Ectodermal cell (in vitro differentiated cells): ENCODE measurements around the gene NKX1-2. TPM values are rescaled to one million over a fixed set of nuclear protein-coding genes. Genes with fewer than 3 reads are reported as not detected.

Experiments
- H3K27ac ChIP-seq: 2 replicates; pipeline ENCODE4 v1.7.0; 2013; ENCODE audit warnings: mild to moderate bottlenecking, low read depth, low read length; ENCODE audit not compliant: insufficient read depth, poor library complexity, severe bottlenecking
- H3K27me3 ChIP-seq: 2 replicates; pipeline ENCODE4 v1.7.0; 2013; ENCODE audit warnings: mild to moderate bottlenecking, low read length; ENCODE audit not compliant: insufficient read depth, control insufficient read depth, poor library complexity, severe bottlenecking
- H3K36me3 ChIP-seq: one replicate; pipeline ENCODE4 v1.7.0; 2013; ENCODE audit warnings: low read length; ENCODE audit not compliant: control insufficient read depth, insufficient read depth
- H3K4me1 ChIP-seq: one replicate; pipeline ENCODE4 v1.7.0; 2013; ENCODE audit warnings: low read length; ENCODE audit not compliant: control insufficient read depth, insufficient read depth
- H3K4me3 ChIP-seq: 2 replicates; pipeline ENCODE4 v1.7.0; 2013; ENCODE audit warnings: low read depth, low read length, control low read depth; ENCODE audit not compliant: insufficient read depth
- H3K9me3 ChIP-seq: 2 replicates; pipeline ENCODE4 v1.7.0; 2013; ENCODE audit warnings: mild to moderate bottlenecking, low read length, moderate library complexity; ENCODE audit not compliant: control insufficient read depth
- WGBS, 2 experiments: methylation state at CpG; one replicate each; pipeline ENCODE4 v1.1.7; 2013; ENCODE audit warnings: missing lambda C conversion rate in 2 of 2; 5-methylcytosine and 5-hydroxymethylcytosine counted together
- polyA plus RNA-seq, 4 experiments: library from polyadenylated mRNA; stranded (reverse); fragments of 50-300 nt; gene quantifications; one replicate each; pipeline ENCODE4 v1.2.3, GENCODE V29; 2013

NKX1-2 gene
- polyA plus RNA-seq (2013, experiment 1 of 4), result not detected
- polyA plus RNA-seq (2013, experiment 2 of 4), result 0.16 TPM
- 0.32 TPM for polyA plus RNA-seq (2013, experiment 3 of 4)
- 0.16 TPM for polyA plus RNA-seq (2013, experiment 4 of 4)

DNA sequence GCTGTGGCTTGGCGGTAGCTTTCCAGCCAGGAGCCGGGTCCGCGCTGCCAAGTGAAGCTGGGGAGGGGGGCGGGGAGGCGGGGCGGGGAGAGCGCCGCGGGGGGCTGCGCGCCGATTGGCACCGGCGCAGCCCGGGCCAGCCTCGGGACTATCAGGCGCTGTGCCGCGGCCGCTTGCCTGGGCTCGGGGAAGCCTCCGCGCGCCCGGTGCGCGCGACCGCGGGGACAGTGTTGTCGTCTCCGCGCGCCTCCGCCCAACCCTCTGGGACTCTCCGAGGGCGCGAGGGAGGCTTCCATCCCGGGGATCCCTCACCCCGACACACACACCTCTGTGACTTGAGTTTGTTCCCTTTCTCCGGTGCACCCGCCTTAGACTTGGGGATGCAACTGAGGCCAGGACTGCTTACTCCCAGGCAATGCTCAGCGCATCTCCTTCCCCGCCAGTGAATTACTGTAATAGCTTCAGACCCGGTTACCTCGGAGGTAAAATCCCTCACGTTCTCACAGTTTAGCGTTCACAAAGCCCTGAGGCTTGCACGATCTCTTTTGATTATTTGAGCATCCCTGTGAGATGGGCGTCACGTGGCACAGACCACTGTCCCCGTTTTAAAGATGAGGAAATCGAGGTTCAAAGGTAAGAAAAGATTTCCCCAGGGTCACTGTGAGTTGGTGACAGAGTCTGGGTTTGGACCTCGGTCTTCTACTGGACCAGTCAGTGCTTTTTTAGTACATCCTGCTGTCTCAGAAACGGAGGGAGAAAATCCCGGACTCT, at the start of gene NKX1-2:
NKX1-2 (minus strand) TSS at position 24 of the 771 bp plus-strand sequence. CDS start 92 bp downstream, outside the sequence.
- Histone ChIP-seq H3K4me3 (peak within 1 kb of the TSS; percentile 28), H3K27me3 (peaks cover 100% of the 10 kb centered on the region), H3K36me3 (no peaks in the 10 kb centered on the region), H3K27ac (no peak within 1 kb of the TSS), H3K4me1 (peaks cover 26% of the 10 kb centered on the region), H3K9me3 (no peaks in the 10 kb centered on the region)
- WGBS, 2 experiments, result 2% methylated on average over 57 of the region's 57 CpGs

DNA sequence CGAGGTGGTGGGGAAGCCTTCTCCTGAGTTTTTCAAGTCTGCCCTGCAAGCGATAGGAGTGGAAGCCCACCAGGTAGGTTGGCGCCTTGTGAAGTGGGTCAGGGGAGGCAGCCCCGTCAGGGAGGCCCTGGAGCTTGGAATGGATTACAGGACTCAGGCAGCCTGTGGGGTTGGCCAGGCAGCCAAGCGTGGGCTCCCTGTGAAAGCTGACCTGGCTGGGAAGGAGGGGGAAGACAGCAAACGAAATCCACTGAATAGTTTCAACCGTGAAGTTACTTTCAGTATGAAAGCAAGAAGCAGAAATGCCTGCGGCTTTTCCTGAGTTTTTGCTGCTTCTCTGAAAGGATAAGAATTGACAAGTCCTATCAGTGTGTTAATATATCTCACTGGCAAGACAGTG, 48.2 kb upstream of the NKX1-2 start:
- H3K36me3 ChIP-seq, result peaks cover 4% of the 10 kb centered on the region
- H3K4me1 ChIP-seq, result peaks cover 16% of the 10 kb centered on the region
- H3K27ac ChIP-seq, result no peak overlapping the region
- WGBS, 2 experiments, result 78 to 82% methylated on average over 8 of the region's 8 CpGs
- H3K9me3 ChIP-seq, result peaks cover 4% of the 10 kb centered on the region
- H3K4me3 ChIP-seq, result no peak overlapping the region
- H3K27me3 ChIP-seq, result no peaks in the 10 kb centered on the region

DNA sequence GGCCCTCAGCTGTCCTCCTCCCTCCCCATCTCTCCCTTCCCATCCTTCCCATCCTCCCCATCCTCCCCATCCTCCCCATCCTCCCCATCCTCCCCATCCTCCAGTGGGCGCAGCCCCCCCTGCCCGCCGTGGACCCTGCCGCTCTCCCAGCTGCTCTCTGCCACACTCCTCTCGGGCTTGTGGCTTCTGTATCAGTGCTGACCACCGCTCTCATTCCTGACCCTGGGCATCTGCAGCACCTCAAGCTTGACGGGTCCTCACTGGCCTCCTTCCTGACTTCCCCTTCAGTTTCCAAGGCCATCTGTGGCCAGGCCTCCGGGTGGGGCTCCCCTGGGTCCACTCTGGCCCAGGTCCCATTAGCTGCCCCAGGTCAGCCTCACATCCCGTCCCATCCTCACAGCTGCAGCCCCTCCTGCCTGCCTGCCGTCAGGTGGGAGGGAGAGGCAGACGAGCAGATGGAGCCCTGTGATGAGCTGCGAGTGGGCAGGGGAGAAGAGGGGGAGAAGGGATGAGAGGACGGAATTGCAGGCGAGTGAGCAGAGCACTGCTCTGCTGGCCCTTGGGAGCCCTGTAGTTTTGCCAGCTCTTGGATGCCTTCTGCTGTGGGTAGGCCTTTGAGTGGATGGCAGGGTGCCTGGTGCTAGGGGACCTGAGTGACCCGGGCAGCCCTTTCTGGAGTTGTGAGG, 47.5 kb upstream of the NKX1-2 start:
- Histone ChIP-seq H3K36me3 (peaks cover 4% of the 10 kb centered on the region), H3K27ac (no peak overlapping the region), H3K27me3 (no peaks in the 10 kb centered on the region), H3K4me1 (peaks cover 16% of the 10 kb centered on the region), H3K9me3 (peaks cover 4% of the 10 kb centered on the region), H3K4me3 (no peak overlapping the region)
- 73 to 77% methylated on average over 15 of the region's 15 CpGs for WGBS, 2 experiments

DNA sequence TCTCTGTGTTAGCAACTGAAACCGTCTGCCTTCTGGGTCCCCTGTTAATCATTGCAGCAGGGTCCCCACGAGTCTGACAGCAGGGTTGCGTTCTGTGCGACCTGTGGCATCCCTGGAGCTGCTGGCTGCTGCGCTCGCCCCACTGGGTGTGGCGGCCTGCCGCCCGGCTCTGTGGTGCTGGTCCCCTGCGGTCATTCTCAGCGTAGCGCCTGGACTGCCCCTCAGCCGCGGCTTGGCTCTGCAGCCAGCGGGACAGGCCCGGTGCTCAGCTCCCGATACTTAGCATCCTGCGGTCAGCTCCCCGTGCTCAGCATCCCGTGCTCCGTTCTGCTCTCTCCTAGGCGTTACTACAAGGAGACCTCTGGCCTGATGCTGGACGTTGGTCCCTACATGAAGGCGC, 46.8 kb upstream of the NKX1-2 start:
- WGBS, 2 experiments, result 79 to 82% methylated on average over 24 of the region's 24 CpGs

DNA sequence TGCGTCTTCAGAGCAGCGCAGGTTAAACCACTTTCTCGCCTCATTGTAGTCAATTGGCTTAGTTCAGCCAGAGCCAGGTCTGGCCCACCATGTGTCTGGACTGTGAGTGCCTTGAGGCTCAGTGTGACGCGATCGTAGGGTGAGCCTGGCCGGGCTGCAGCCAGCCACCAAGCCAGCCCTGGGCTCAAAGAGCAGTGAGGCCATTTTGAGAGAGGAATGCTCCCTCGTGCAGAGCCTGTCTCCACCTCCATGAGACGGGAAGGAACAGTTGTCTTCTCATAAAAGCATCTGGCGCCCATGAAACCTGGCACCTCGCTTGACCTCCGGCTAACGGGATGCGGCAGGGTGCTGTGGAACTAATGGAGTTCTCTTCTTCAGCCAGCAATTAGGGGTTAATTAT, 46.3 kb upstream of the NKX1-2 start:
- 91 to 92% methylated on average over 14 of the region's 14 CpGs for WGBS, 2 experiments
- no peaks in the 10 kb centered on the region for H3K27me3 ChIP-seq
- peaks cover 4% of the 10 kb centered on the region for H3K36me3 ChIP-seq
- H3K9me3 ChIP-seq, result peaks cover 4% of the 10 kb centered on the region
- H3K27ac ChIP-seq, result no peak overlapping the region
- H3K4me3 ChIP-seq, result no peak overlapping the region
- H3K4me1 ChIP-seq, result peaks cover 16% of the 10 kb centered on the region

More for the DNA sequence above, 46.8 kb upstream of the NKX1-2 start:
- peaks cover 16% of the 10 kb centered on the region for H3K4me1 ChIP-seq
- H3K27me3 ChIP-seq, result no peaks in the 10 kb centered on the region
- H3K4me3 ChIP-seq, result no peak overlapping the region
- peaks cover 4% of the 10 kb centered on the region for H3K36me3 ChIP-seq
- H3K27ac ChIP-seq, result no peak overlapping the region
- peaks cover 4% of the 10 kb centered on the region for H3K9me3 ChIP-seq

DNA sequence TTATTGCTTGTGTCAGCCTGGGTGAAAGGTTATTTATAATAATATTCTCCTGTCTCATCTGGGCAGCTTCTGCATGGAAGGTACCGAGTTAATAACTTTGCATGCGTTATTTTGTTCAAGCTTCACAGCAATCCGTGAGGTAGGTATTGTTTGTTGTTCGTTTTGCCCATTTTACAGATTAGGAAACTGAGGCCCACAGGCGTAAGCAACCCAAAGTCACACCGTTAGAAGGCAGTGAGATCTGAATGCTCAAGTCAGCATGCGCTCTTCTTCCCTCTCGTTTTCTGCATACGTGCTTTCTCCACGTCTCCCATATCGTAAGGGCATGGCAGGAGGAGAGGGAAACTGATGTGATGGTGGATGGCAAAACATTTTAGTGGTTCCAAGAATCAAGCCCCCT, 45.9 kb upstream of the NKX1-2 start:
- 94% methylated on average over 11 of the region's 11 CpGs for WGBS, 2 experiments
- H3K36me3 ChIP-seq, result peaks cover 2% of the 10 kb centered on the region
- H3K9me3 ChIP-seq, result peaks cover 2% of the 10 kb centered on the region
- H3K27me3 ChIP-seq, result no peaks in the 10 kb centered on the region
- peaks cover 16% of the 10 kb centered on the region for H3K4me1 ChIP-seq
- H3K4me3 ChIP-seq, result no peak overlapping the region
- H3K27ac ChIP-seq, result no peak overlapping the region

DNA sequence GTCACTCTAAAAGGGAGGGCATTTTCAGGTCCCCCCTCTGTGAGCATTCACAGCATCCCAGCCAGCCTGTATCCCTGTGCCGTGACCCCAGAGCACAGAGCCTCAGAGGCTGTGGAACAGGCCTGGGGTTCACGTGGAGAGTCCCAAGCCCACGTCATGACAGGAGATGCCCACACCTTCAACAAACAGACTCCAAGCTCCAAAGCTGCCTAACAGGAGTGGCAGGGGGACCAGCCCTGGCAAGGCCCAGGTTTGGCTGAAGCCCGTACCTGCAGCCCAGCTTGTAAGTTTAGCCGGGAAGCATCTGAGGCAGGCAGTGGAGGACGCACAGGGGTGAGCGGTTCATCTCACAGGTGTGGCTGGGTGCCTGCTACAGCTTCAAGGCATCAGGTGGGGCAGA, 45.3 kb upstream of the NKX1-2 start:
- no peaks in the 10 kb centered on the region for H3K36me3 ChIP-seq
- no peak overlapping the region for H3K4me3 ChIP-seq
- H3K27ac ChIP-seq, result no peak overlapping the region
- H3K4me1 ChIP-seq, result peaks cover 16% of the 10 kb centered on the region
- no peaks in the 10 kb centered on the region for H3K27me3 ChIP-seq
- no peaks in the 10 kb centered on the region for H3K9me3 ChIP-seq
- 93 to 95% methylated on average over 7 of the region's 7 CpGs for WGBS, 2 experiments

DNA sequence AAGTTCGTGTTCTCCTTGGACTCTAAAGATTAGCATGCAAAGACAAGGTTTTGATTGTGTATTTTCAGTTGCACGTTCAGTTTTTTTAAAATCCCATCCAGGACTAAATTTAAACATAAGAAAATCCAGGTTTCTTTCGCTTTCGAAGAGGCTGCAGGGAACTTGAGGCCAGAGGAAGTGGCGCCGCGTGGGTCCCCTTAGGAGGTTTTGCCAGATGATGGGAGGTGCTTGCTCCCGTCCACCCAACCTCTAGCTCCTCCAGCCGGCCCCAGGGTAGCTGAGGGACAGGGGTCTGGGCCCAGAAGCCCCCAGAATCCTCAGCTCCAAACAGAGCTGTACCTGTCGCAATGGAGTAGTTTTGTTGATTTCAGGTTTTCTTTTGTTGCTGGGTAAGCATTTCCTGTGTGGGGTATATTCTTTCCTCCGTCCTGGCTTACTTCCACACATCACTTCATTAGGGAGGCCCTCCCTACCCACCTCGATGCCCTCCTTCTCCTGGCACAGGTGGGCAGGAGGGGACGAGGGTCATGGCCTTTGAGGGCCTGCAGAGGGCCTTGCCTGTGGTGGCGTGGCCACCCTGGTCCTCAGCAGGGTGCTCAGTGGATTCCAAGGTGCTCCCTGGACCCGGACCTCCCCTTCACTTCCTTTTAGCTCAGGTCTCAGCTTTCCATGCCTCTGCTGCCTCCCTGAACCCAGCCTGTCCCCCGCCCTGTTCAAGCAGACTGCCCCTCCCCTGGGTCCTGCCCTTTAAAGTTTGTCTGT, 44.4 kb upstream of the NKX1-2 start:
- Histone ChIP-seq H3K9me3 (no peaks in the 10 kb centered on the region), H3K36me3 (no peaks in the 10 kb centered on the region), H3K4me3 (no peak overlapping the region), H3K4me1 (peaks cover 16% of the 10 kb centered on the region), H3K27me3 (no peaks in the 10 kb centered on the region), H3K27ac (no peak overlapping the region)
- 90% methylated on average over 14 to 16 of the region's 16 CpGs for WGBS, 2 experiments

DNA sequence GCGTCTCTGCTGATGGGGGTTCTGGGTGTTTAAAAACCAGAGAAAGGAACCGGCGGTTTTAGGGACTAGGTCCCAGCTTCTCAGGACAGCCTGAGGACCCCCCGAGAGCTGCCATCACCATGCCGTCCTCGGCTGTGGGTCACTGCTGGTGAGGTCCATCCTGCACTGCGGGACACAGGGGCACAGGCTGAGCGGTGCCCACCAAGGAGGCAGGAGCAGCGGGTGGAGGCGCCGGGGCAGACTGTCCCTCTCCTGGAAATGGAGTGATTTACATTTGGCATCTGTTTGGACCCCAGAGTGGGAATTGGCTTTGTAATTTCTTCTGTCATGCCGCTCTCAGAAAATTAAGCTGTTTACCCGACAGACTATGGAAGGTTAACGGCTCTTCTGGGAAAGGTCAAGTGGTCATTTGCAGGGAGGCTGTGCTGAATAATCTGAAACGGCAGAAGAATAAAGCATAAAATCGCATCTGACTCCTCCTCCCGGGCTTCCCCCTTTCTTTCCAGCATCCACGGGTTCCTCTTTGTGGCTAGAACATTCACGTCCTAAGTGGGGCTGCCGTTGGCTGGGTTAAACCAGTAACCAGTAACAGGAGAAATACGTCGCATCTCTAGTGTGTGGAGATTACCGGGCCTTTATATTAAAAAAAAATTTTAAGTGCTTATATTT, 43.5 kb upstream of the NKX1-2 start:
- Histone ChIP-seq H3K27me3 (no peaks in the 10 kb centered on the region), H3K9me3 (no peaks in the 10 kb centered on the region), H3K4me3 (no peak overlapping the region), H3K4me1 (peaks cover 16% of the 10 kb centered on the region), H3K27ac (no peak overlapping the region), H3K36me3 (no peaks in the 10 kb centered on the region)
- 71 to 73% methylated on average over 23 of the region's 23 CpGs for WGBS, 2 experiments
